Liver (tissue), 9 donors: ENCODE data around the gene AFAP1. TPM values are rescaled to one million over a fixed set of nuclear protein-coding genes. Genes with fewer than 3 reads are reported as not detected.

Experiments used
- DNase-seq: peaks from one replicate; pipeline ENCODE4 v3.0.0-alpha.2; 2017; ENCODE audit warnings: low spot score
- H3K27ac ChIP-seq, 2 donors: one replicate each; pipeline ENCODE4 v1.7.0; 2013; ENCODE audit warnings: inconsistent platforms in 2 of 2, low read length in 2 of 2, control low read depth in 1 of 2, low read depth in 1 of 2, mild to moderate bottlenecking in 1 of 2
- H3K27me3 ChIP-seq, 4 donors: one replicate each; pipeline versions ENCODE4 v1.6.1 to v1.7.0; 2013; ENCODE audit warnings: low read length in 3 of 4, inconsistent platforms in 1 of 4, mild to moderate bottlenecking in 1 of 4, moderate library complexity in 1 of 4; ENCODE audit not compliant: control insufficient read depth in 4 of 4, insufficient read depth in 4 of 4
- H3K36me3 ChIP-seq, 4 donors: one replicate each; pipeline versions ENCODE4 v1.6.1 to v1.7.0; 2013; ENCODE audit warnings: low read length in 3 of 4, mild to moderate bottlenecking in 3 of 4, low read depth in 1 of 4, moderate library complexity in 1 of 4; ENCODE audit not compliant: control insufficient read depth in 4 of 4, insufficient read depth in 3 of 4
- H3K4me1 ChIP-seq, 4 donors: one replicate each; pipeline versions ENCODE4 v1.6.1 to v1.7.0; 2013; ENCODE audit warnings: low read length in 3 of 4, mild to moderate bottlenecking in 3 of 4, moderate library complexity in 1 of 4; ENCODE audit not compliant: control insufficient read depth in 4 of 4, insufficient read depth in 4 of 4
- H3K4me3 ChIP-seq, 3 donors: one replicate each; pipeline versions ENCODE4 v1.6.1 to v1.7.0; 2013; ENCODE audit warnings: low read length in 3 of 3, control low read depth in 1 of 3, low read depth in 1 of 3, mild to moderate bottlenecking in 1 of 3
- H3K9ac ChIP-seq, 2 donors: one replicate each; pipeline ENCODE4 v1.7.0; 2013; ENCODE audit warnings: low read length in 2 of 2, mild to moderate bottlenecking in 2 of 2, moderate library complexity in 2 of 2, control low read depth in 1 of 2, low read depth in 1 of 2
- H3K9me3 ChIP-seq, 4 donors: one replicate each; pipeline versions ENCODE4 v1.6.1 to v1.7.0; 2013; ENCODE audit warnings: low read length in 3 of 4; ENCODE audit not compliant: control insufficient read depth in 4 of 4
- ATF3 ChIP-seq: IDR thresholded peaks from 2 replicates; pipeline ENCODE4 v1.6.1; 2016; ENCODE audit warnings: antibody characterized with exemption
- CTCF ChIP-seq: fragments of 150-350 bp; IDR thresholded peaks from 2 replicates; pipeline ENCODE4 v1.5.1; 2017; ENCODE audit warnings: improper control_type of control experiment, low read depth, low read length; ENCODE audit not compliant: missing input control
- EGR1 ChIP-seq, 2 donors: IDR thresholded peaks; 2 replicates each; pipeline ENCODE4 v1.6.1; 2016 to 2018; ENCODE audit warnings: antibody characterized with exemption in 2 of 2, low read depth in 2 of 2
- FOXA1 ChIP-seq: IDR thresholded peaks from 2 replicates; pipeline ENCODE4 v1.6.1; 2016; ENCODE audit warnings: antibody characterized with exemption
- FOXA2 ChIP-seq: IDR thresholded peaks from 2 replicates; pipeline ENCODE4 v1.6.1; 2016; ENCODE audit warnings: antibody characterized with exemption
- GABPA ChIP-seq, 2 donors: IDR thresholded peaks in 1 of 2; conservative IDR thresholded peaks in 1 of 2; 2 replicates each; pipeline ENCODE4 v1.6.1; 2016; ENCODE audit warnings: antibody characterized with exemption in 2 of 2, mild to moderate bottlenecking in 1 of 2, moderate library complexity in 1 of 2
- HNF4A ChIP-seq, 2 donors: conservative IDR thresholded peaks; 2 replicates each; pipeline ENCODE4 v1.6.1; 2016; ENCODE audit warnings: antibody characterized with exemption in 2 of 2, mild to moderate bottlenecking in 2 of 2
- HNF4G ChIP-seq: IDR thresholded peaks from 2 replicates; pipeline ENCODE4 v1.6.1; 2016; ENCODE audit warnings: antibody characterized with exemption
- JUND ChIP-seq, 2 donors: IDR thresholded peaks; 2 replicates each; pipeline ENCODE4 v1.6.1; 2016; ENCODE audit warnings: antibody characterized with exemption in 2 of 2
- MAX ChIP-seq: IDR thresholded peaks from 2 replicates; pipeline ENCODE4 v1.6.1; 2016; ENCODE audit warnings: antibody characterized with exemption
- NR2F2 ChIP-seq: IDR thresholded peaks from 2 replicates; pipeline ENCODE4 v1.6.1; 2016; ENCODE audit warnings: antibody characterized with exemption
- RAD21 ChIP-seq, 2 donors: IDR thresholded peaks; 2 replicates each; pipeline ENCODE4 v1.6.1; 2016; ENCODE audit warnings: antibody characterized with exemption in 2 of 2, mild to moderate bottlenecking in 2 of 2
- REST ChIP-seq: IDR thresholded peaks from 2 replicates; pipeline ENCODE4 v1.6.1; 2016; ENCODE audit warnings: antibody characterized with exemption, mild to moderate bottlenecking
- RXRA ChIP-seq, 2 donors: IDR thresholded peaks; 2 replicates each; pipeline ENCODE4 v1.6.1; 2017 to 2018; ENCODE audit warnings: antibody characterized with exemption in 2 of 2, mild to moderate bottlenecking in 1 of 2
- SP1 ChIP-seq: IDR thresholded peaks from 2 replicates; pipeline ENCODE4 v1.6.1; 2018; ENCODE audit warnings: antibody characterized with exemption, mild to moderate bottlenecking
- TAF1 ChIP-seq: conservative IDR thresholded peaks from 2 replicates; pipeline ENCODE4 v1.6.1; 2016; ENCODE audit warnings: antibody characterized with exemption, mild to moderate bottlenecking
- YY1 ChIP-seq: IDR thresholded peaks from 2 replicates; pipeline ENCODE4 v1.6.1; 2016; ENCODE audit warnings: antibody characterized with exemption, mild to moderate bottlenecking
- ZBTB33 ChIP-seq: IDR thresholded peaks from 2 replicates; pipeline ENCODE4 v1.6.1; 2016; ENCODE audit warnings: antibody characterized with exemption
- WGBS: extraction: QIAGEN DNeasy Blood & Tissue Kit; methylation state at CpG from one replicate; pipeline ENCODE4 v1.1.7; 2013; 5-methylcytosine and 5-hydroxymethylcytosine counted together
- polyA plus RNA-seq, 2 donors: library from polyadenylated mRNA; stranded (reverse) in 1 of 2; unstranded in 1 of 2; fragments of 200-250 nt in 1 of 2; fragments of >200 nt in 1 of 2; fragmentation: Nextera tagmentation in 1 of 2; extraction: Ambion mirVana in 1 of 2; gene quantifications; one replicate each; pipeline versions ENCODE4 v1.2.1 to v1.2.3, GENCODE V29; 2013 to 2015
- total RNA-seq, 2 donors: library from RNA; depleted of rRNA; stranded (reverse); fragments of >200 nt; gene quantifications; one replicate each; pipeline ENCODE4 v1.2.3, GENCODE V29; 2014
- donor health status: healthy.
- donor health status: healthy.
- donor health status: healthy.
- donor health status: healthy.
- donor health status: healthy.

The AFAP1 gene
- total and polyA plus RNA-seq, 4 donors = 0.40 to 3.2 (median 1.6) TPM

- Histone ChIP-seq H3K9ac (no peak overlapping the region), H3K27me3 (no peaks in the 10 kb centered on the region), H3K4me3 (no peak overlapping the region), H3K36me3 (no peaks in the 10 kb centered on the region), H3K27ac (no peak overlapping the region), H3K9me3 (no peaks in the 10 kb centered on the region), H3K4me1 (no peaks in the 10 kb centered on the region)
- no peak for TF ChIP-seq EGR1 (IDR thresholded peaks at IDR 0.05; ENCODE audit: low read depth in 2 of 2)
- no peak for TF ChIP-seq HNF4A (conservative IDR thresholded peaks at IDR 0.05)
- TF ChIP-seq RXRA (IDR thresholded peaks at IDR 0.05) = no peak
- TF ChIP-seq MAX = no peak
- no peak for TF ChIP-seq CTCF
- no peak for TF ChIP-seq SP1
- no peak for TF ChIP-seq FOXA1
- no peak for TF ChIP-seq ATF3
- TF ChIP-seq HNF4G = no peak
- no peak for TF ChIP-seq ZBTB33
- no peak for TF ChIP-seq GABPA (IDR thresholded peaks at IDR 0.05 in 1 of 2, conservative IDR thresholded peaks at IDR 0.05 in 1 of 2)
- no peak for TF ChIP-seq NR2F2
- no peak for TF ChIP-seq YY1
- no peak for TF ChIP-seq FOXA2
- TF ChIP-seq REST = no peak
- no peak for TF ChIP-seq RAD21 (IDR thresholded peaks at IDR 0.05)
- TF ChIP-seq TAF1 = no peak
- no peak for TF ChIP-seq JUND (IDR thresholded peaks at IDR 0.05)
- DNase-seq = no peak
- 81% methylated on average over 4 of the region's 4 CpGs for WGBS
These were observed 15.1 kb downstream of the AFAP1 start for GRCh38 chr4:7924570-7924969.

GRCh38 chr4:7924163-7924562 is 15.5 kb downstream of the AFAP1 start:
- Histone ChIP-seq H3K27me3 (no peaks in the 10 kb centered on the region), H3K36me3 (no peaks in the 10 kb centered on the region), H3K9ac (no peak overlapping the region), H3K4me3 (no peak overlapping the region), H3K27ac (no peak overlapping the region), H3K4me1 (no peaks in the 10 kb centered on the region), H3K9me3 (no peaks in the 10 kb centered on the region)
- no peak for DNase-seq
- WGBS = 68% methylated on average over 7 of the region's 7 CpGs
- TF ChIP-seq HNF4A (conservative IDR thresholded peaks at IDR 0.05) (no peak), MAX (no peak), SP1 (no peak), EGR1 (IDR thresholded peaks at IDR 0.05; ENCODE audit: low read depth in 2 of 2) (no peak), NR2F2 (no peak), REST (no peak)
